K562 (cell line): ENCODE results near the gene BMAL1. TPM values are rescaled to one million over a fixed set of nuclear protein-coding genes. Genes with fewer than 3 reads are reported as not detected.

Experiments
- CHD2 ChIP-seq: IDR thresholded peaks from 2 replicates; pipeline ENCODE4 v1.6.1; 2011; ENCODE audit warnings: low read depth, low read length
- ELF4 ChIP-seq: fragments of 450-650 bp; formaldehyde crosslinking; IDR thresholded peaks from 2 replicates; pipeline ENCODE4 v1.4.0; 2022; ENCODE audit warnings: missing genetic modification characterization
- KHSRP ChIP-seq: fragments of 450-650 bp; IDR thresholded peaks from 2 replicates; pipeline ENCODE4 v1.6.1; 2017
- NFE2L1 ChIP-seq: fragments of 450-650 bp; IDR thresholded peaks from 2 replicates; pipeline ENCODE4 v1.6.1; 2016; ENCODE audit warnings: missing genetic modification characterization, low read depth, mild to moderate bottlenecking, missing compliant biosample characterization, moderate library complexity, borderline replicate concordance
- POLR2G ChIP-seq: fragments of 200-400 bp; formaldehyde crosslinking; IDR thresholded peaks from 2 replicates; pipeline ENCODE4 v1.6.1; 2017; ENCODE audit warnings: low read depth, mild to moderate bottlenecking, antibody characterized with exemption, low read length, moderate library complexity
- TCF3 ChIP-seq: sonication (generic); formaldehyde crosslinking; IDR thresholded peaks from 2 replicates; pipeline ENCODE4 v1.4.0; 2020; ENCODE audit warnings: mild to moderate bottlenecking, missing genetic modification reagents
- THRAP3 ChIP-seq: fragments of 450-650 bp; IDR thresholded peaks from 2 replicates; pipeline ENCODE4 v1.6.1; 2016; ENCODE audit warnings: mild to moderate bottlenecking, inconsistent platforms, borderline replicate concordance
- polyA plus RNA-seq, 8 experiments: library from polyadenylated mRNA; depleted of rRNA in 4 of 8; stranded (reverse) in 5 of 8; unstranded in 3 of 8; fragments of >200 nt; fragmentation: Nextera tagmentation in 2 of 8; fragmentation: Illumina TruSeq in 1 of 8; extraction: Ambion mirVana in 2 of 8; extraction: Trizol in 1 of 8; gene quantifications; 2 replicates each; pipeline versions ENCODE4 v1.2.1 to v1.2.3, GENCODE V29; 2011 to 2014; ENCODE audit warnings: inconsistent platforms in 1 of 8, missing spikeins in 1 of 8
- total RNA-seq, 7 experiments: library from RNA; depleted of rRNA in 6 of 7; stranded (reverse); fragments of >200 nt in 6 of 7; fragmentation: Illumina TruSeq in 2 of 7; extraction: Trizol in 2 of 7; gene quantifications; 2 replicates each; pipeline versions ENCODE4 v1.2.1 to v1.2.3, GENCODE V29; 2011 to 2021; ENCODE audit warnings: low replicate concordance in 1 of 7
- TF ChIP-seq, protein P1 (sequence below): sonication (generic); formaldehyde crosslinking; IDR thresholded peaks from 2 replicates; pipeline ENCODE4 v1.8.0; 2023; ENCODE audit warnings: missing genetic modification reagents, mild to moderate bottlenecking, borderline replicate concordance
- TF ChIP-seq, protein P2 (sequence below): fragments of 250-450 bp; sonication (Bioruptor Pico); IDR thresholded peaks from 2 replicates; pipeline ENCODE4 v1.8.0; 2021; ENCODE audit warnings: mild to moderate bottlenecking, moderate library complexity
- TF ChIP-seq, protein P3 (sequence below): fragments of 250-450 bp; sonication (Bioruptor Pico); IDR thresholded peaks from 2 replicates; pipeline ENCODE4 v1.4.0; 2020; ENCODE audit warnings: borderline replicate concordance

Gene BMAL1
- total and polyA plus RNA-seq, 9 of the 15 experiments (the other 6 are each of a cell fraction or from before 2014, with no cell fraction given) = 0.14 to 2.4 (median 0.64) TPM

DNA sequence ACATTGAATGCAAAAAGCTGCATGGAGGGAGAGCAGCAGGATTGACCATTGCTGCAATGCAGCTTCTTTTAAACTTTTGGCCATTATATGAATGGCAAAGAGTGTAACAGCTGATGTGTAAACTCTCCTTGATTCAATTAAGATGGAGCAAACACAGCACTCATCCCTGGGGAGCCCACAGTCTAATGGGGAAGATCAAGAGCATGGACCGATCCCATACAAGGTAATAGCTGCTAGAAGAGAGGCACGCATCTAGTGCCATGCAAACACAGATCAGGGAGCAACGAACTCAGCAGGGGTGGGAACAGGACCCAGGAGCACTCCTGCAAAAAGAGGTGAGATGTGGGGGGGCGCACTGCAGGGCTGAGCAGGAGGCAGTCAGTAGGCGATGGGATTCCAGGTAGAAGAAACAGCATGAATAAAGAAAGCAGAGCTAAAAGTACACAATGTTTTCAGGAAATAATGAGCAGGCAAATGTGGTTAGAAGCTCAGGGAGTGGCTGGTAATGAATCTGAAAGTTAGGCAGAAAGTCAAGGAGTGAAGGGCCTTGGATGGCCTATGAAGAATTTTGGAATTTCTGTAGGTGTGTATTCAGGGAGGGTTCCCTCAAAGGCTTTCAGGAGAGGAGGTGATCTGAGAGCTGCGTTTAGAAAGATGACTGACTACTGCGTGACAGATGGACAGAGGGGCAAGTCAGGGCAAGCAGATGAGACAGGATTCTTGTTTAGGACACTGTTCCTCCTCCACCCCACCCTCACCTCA is 17.2 kb upstream of the BMAL1 start (continued):
- TF ChIP-seq NFE2L1 (tag) = no peak
- no peak for TF ChIP-seq CHD2
- TF ChIP-seq, protein P1, sequence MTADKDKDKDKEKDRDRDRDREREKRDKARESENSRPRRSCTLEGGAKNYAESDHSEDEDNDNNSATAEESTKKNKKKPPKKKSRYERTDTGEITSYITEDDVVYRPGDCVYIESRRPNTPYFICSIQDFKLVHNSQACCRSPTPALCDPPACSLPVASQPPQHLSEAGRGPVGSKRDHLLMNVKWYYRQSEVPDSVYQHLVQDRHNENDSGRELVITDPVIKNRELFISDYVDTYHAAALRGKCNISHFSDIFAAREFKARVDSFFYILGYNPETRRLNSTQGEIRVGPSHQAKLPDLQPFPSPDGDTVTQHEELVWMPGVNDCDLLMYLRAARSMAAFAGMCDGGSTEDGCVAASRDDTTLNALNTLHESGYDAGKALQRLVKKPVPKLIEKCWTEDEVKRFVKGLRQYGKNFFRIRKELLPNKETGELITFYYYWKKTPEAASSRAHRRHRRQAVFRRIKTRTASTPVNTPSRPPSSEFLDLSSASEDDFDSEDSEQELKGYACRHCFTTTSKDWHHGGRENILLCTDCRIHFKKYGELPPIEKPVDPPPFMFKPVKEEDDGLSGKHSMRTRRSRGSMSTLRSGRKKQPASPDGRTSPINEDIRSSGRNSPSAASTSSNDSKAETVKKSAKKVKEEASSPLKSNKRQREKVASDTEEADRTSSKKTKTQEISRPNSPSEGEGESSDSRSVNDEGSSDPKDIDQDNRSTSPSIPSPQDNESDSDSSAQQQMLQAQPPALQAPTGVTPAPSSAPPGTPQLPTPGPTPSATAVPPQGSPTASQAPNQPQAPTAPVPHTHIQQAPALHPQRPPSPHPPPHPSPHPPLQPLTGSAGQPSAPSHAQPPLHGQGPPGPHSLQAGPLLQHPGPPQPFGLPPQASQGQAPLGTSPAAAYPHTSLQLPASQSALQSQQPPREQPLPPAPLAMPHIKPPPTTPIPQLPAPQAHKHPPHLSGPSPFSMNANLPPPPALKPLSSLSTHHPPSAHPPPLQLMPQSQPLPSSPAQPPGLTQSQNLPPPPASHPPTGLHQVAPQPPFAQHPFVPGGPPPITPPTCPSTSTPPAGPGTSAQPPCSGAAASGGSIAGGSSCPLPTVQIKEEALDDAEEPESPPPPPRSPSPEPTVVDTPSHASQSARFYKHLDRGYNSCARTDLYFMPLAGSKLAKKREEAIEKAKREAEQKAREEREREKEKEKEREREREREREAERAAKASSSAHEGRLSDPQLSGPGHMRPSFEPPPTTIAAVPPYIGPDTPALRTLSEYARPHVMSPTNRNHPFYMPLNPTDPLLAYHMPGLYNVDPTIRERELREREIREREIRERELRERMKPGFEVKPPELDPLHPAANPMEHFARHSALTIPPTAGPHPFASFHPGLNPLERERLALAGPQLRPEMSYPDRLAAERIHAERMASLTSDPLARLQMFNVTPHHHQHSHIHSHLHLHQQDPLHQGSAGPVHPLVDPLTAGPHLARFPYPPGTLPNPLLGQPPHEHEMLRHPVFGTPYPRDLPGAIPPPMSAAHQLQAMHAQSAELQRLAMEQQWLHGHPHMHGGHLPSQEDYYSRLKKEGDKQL (CRISPR knock-in tag) = no peak
- TF ChIP-seq, protein P2, sequence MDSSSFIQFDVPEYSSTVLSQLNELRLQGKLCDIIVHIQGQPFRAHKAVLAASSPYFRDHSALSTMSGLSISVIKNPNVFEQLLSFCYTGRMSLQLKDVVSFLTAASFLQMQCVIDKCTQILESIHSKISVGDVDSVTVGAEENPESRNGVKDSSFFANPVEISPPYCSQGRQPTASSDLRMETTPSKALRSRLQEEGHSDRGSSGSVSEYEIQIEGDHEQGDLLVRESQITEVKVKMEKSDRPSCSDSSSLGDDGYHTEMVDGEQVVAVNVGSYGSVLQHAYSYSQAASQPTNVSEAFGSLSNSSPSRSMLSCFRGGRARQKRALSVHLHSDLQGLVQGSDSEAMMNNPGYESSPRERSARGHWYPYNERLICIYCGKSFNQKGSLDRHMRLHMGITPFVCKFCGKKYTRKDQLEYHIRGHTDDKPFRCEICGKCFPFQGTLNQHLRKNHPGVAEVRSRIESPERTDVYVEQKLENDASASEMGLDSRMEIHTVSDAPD = no peak
- no peak for TF ChIP-seq TCF3 (CRISPR knock-in tag)
- no peak for TF ChIP-seq POLR2G
- TF ChIP-seq, protein P3, sequence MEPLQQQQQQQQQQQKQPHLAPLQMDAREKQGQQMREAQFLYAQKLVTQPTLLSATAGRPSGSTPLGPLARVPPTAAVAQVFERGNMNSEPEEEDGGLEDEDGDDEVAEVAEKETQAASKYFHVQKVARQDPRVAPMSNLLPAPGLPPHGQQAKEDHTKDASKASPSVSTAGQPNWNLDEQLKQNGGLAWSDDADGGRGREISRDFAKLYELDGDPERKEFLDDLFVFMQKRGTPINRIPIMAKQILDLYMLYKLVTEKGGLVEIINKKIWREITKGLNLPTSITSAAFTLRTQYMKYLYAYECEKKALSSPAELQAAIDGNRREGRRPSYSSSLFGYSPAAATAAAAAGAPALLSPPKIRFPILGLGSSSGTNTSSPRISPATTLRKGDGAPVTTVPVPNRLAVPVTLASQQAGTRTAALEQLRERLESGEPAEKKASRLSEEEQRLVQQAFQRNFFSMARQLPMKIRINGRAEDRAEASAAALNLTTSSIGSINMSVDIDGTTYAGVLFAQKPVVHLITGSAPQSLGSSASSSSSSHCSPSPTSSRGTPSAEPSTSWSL = no peak
- TF ChIP-seq KHSRP = no peak
- no peak for TF ChIP-seq THRAP3
- no peak for TF ChIP-seq ELF4
- TF ChIP-seq, all 486 proteins: peak for 0
